K562 (cell line): ENCODE data around the gene GULP1. TPM values are rescaled to one million over a fixed set of nuclear protein-coding genes. Genes with fewer than 3 reads are reported as not detected.

Source experiments
- ATAC-seq: fragments of 200-7000 bp; cut with Tn5 transposase; 3 replicates; pipeline ENCODE4 v1.9.1; 2020; ENCODE audit warnings: moderate library complexity
- BruUV-seq: library from RNA; stranded (reverse); fragments of 400-500 nt; replicated peaks from 2 replicates; lab custom pipeline; 2021; lab: Mats Ljungman, UMichigan
- CTCF ChIA-PET: fragments of 300-600 bp; formaldehyde crosslinking; extraction: SDS; loops from one replicate; lab custom pipeline; 2021; ENCODE audit warnings: low intra/inter-chr PET ratio; lab: Yijun Ruan, JAX
- POLR2A ChIA-PET: fragments of 300-600, 350-650 bp; sonication (Branson Sonifier 250); formaldehyde crosslinking; extraction: SDS; loops from one replicate; lab custom pipeline; 2021; ENCODE audit warnings: antibody characterized with exemption, inconsistent platforms; lab: Yijun Ruan, JAX
- DNase-seq, 4 experiments: peaks; one replicate each; pipeline versions ENCODE4 v3.0.0 to v3.0.0-alpha.2; 2011 to 2018; ENCODE audit warnings: low spot score in 3 of 4, mixed read lengths in 3 of 4; ENCODE audit errors: extremely low read depth in 1 of 4
- FAIRE-seq: peaks from 2 replicates; lab custom pipeline; 2011; peaks lifted over from hg19 to GRCh38; lab: Jason Lieb, UNC
- H2AFZ ChIP-seq: 2 replicates; pipeline ENCODE4 v1.6.0; 2011; ENCODE audit warnings: low read depth, low read length, control low read depth, inconsistent platforms
- H3K27ac ChIP-seq: fragments of 200-600 bp; 3 replicates; pipeline ENCODE4 v1.8.0; 2011; ENCODE audit warnings: low read depth, mild to moderate bottlenecking, control low read depth, inconsistent platforms, low read length, moderate library complexity, mixed read lengths; ENCODE audit errors: extremely low read depth
- H3K27me3 ChIP-seq, 2 experiments: fragments of 300-600 bp in 1 of 2; 2 replicates in 1 of 2; 3 replicates in 1 of 2; pipeline versions ENCODE4 v1.6.0 to v1.8.0; 2011; ENCODE audit warnings: inconsistent platforms in 2 of 2, low read length in 2 of 2, mild to moderate bottlenecking in 1 of 2, mixed read lengths in 1 of 2, moderate library complexity in 1 of 2; ENCODE audit not compliant: control insufficient read depth in 2 of 2, insufficient read depth in 2 of 2
- H3K36me3 ChIP-seq: fragments of 300-600 bp; 3 replicates; pipeline ENCODE4 v1.8.0; 2011; ENCODE audit warnings: mild to moderate bottlenecking, low read length, inconsistent platforms; ENCODE audit not compliant: control insufficient read depth, insufficient read depth
- H3K4me1 ChIP-seq, 2 experiments: fragments of 200-600 bp in 1 of 2; replicated peaks in 1 of 2; 2 replicates in 1 of 2; 3 replicates in 1 of 2; pipeline versions ENCODE4 v1.5.1 to v1.8.0; 2011; ENCODE audit warnings: inconsistent platforms in 2 of 2, low read length in 2 of 2, mild to moderate bottlenecking in 1 of 2, mixed read lengths in 1 of 2, moderate library complexity in 1 of 2; ENCODE audit not compliant: control insufficient read depth in 2 of 2, insufficient read depth in 2 of 2
- H3K4me2 ChIP-seq: 2 replicates; pipeline ENCODE4 v1.6.1; 2011; ENCODE audit warnings: low read length, control low read depth, inconsistent platforms, mixed read lengths; ENCODE audit not compliant: insufficient read depth
- H3K4me3 ChIP-seq: fragments of 200-600 bp; sonication (generic), shearing (Covaris generic); 2 replicates; pipeline ENCODE4 v1.5.1; 2016; ENCODE audit warnings: control low read depth, inconsistent platforms
- H3K79me2 ChIP-seq: fragments of 200-600 bp; 3 replicates; pipeline ENCODE4 v1.8.0; 2011; ENCODE audit warnings: low read length, inconsistent platforms; ENCODE audit not compliant: control insufficient read depth, insufficient read depth
- H3K9ac ChIP-seq, 2 experiments: 2 replicates each; pipeline versions ENCODE4 v1.6.0 to v1.6.1; 2011; ENCODE audit warnings: low read depth in 2 of 2, low read length in 2 of 2, control low read depth in 1 of 2, inconsistent platforms in 1 of 2, mild to moderate bottlenecking in 1 of 2, mixed read lengths in 1 of 2; ENCODE audit not compliant: insufficient read depth in 1 of 2
- H3K9me1 ChIP-seq: one replicate; pipeline ENCODE4 v1.6.0; 2011; ENCODE audit warnings: inconsistent platforms, mild to moderate bottlenecking, low read length, moderate library complexity; ENCODE audit not compliant: control insufficient read depth, insufficient read depth
- H3K9me3 ChIP-seq: replicated peaks from 2 replicates; pipeline ENCODE4 v1.5.1; 2011; ENCODE audit warnings: low read depth, low read length, inconsistent platforms; ENCODE audit not compliant: control insufficient read depth, insufficient read depth
- H4K20me1 ChIP-seq: replicated peaks from 2 replicates; pipeline ENCODE4 v1.6.1; 2011; ENCODE audit warnings: low read length, inconsistent platforms, mixed read lengths; ENCODE audit not compliant: control insufficient read depth, insufficient read depth
- ETS1 ChIP-seq: conservative IDR thresholded peaks from 2 replicates; pipeline ENCODE4 v1.6.1; 2011; ENCODE audit warnings: low read depth, mild to moderate bottlenecking, low read length; ENCODE audit not compliant: control insufficient read depth
- FIP1L1 ChIP-seq: fragments of 200-400 bp; formaldehyde crosslinking; IDR thresholded peaks from 2 replicates; pipeline ENCODE4 v1.6.1; 2018; ENCODE audit warnings: mild to moderate bottlenecking, low read depth, low read length; ENCODE audit not compliant: poor library complexity, severe bottlenecking
- MCM5 ChIP-seq: fragments of 450-650 bp; IDR thresholded peaks from 2 replicates; pipeline ENCODE4 v1.6.1; 2016; ENCODE audit warnings: low read depth
- PRPF4 ChIP-seq: fragments of 200-400 bp; formaldehyde crosslinking; IDR thresholded peaks from one replicate; pipeline ENCODE4 v1.6.1; 2017; ENCODE audit warnings: low read length, low read depth, mild to moderate bottlenecking; ENCODE audit not compliant: insufficient read depth, poor library complexity, severe bottlenecking
- ZNF12 ChIP-seq: sonication (generic); formaldehyde crosslinking; IDR thresholded peaks from 2 replicates; pipeline ENCODE4 v1.4.0; 2020; ENCODE audit warnings: mild to moderate bottlenecking, missing genetic modification reagents
- in situ Hi-C: fragments of 300-500 bp; cut with MboI; formaldehyde crosslinking; loops from 4 replicates; pipeline ENCODE4 v1.15.0; 2018; ENCODE audit warnings: inconsistent platforms, mixed read lengths
- intact Hi-C: fragments of 100-400 bp; cut with micrococcal nuclease; formaldehyde crosslinking; loops from 2 replicates; pipeline ENCODE4 v1.14.2; 2022
- polyA plus RNA-seq, 8 experiments: library from polyadenylated mRNA; depleted of rRNA in 4 of 8; stranded (reverse) in 5 of 8; unstranded in 3 of 8; fragments of >200 nt; fragmentation: Nextera tagmentation in 2 of 8; fragmentation: Illumina TruSeq in 1 of 8; extraction: Ambion mirVana in 2 of 8; extraction: Trizol in 1 of 8; gene quantifications; 2 replicates each; pipeline versions ENCODE4 v1.2.1 to v1.2.3, GENCODE V29; 2011 to 2014; ENCODE audit warnings: inconsistent platforms in 1 of 8, missing spikeins in 1 of 8
- total RNA-seq, 7 experiments: library from RNA; depleted of rRNA in 6 of 7; stranded (reverse); fragments of >200 nt in 6 of 7; fragmentation: Illumina TruSeq in 2 of 7; extraction: Trizol in 2 of 7; gene quantifications; 2 replicates each; pipeline versions ENCODE4 v1.2.1 to v1.2.3, GENCODE V29; 2011 to 2021; ENCODE audit warnings: low replicate concordance in 1 of 7
- TF ChIP-seq, protein P1 (sequence below): fragments of 250-450 bp; sonication (Bioruptor Pico); IDR thresholded peaks from 2 replicates; pipeline ENCODE4 v1.4.0; 2020

The GULP1 gene
- total and polyA plus RNA-seq, 9 of the 15 experiments (the other 6 are each of a cell fraction or from before 2014, with no cell fraction given): 8.5 to 25.3 (median 19.5) TPM

DNA sequence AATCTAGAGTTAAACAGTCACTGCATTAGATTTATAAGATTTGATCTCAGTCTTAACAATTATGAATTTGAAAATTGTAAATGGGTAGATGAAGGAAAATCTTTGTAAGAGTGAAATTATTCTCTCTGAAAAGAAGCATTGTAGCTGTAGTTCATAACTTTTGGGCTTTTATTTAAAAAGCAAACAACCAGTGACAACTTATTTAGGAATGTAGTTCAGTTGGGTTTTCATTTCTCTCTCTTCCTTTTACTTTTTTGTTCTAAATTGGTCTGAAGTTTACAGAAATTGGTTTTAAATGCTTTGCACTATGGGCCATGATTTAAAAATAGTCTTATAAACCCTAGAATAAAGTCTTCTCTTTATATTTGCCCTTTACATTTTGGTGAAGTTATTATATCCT, 296.6 kb downstream of the GULP1 start:
- Histone ChIP-seq H3K4me1 (no peaks in the 10 kb centered on the region), H3K36me3 (no peaks in the 10 kb centered on the region), H3K9me1 (no peaks in the 10 kb centered on the region), H4K20me1 (no peaks in the 10 kb centered on the region), H3K4me2 (no peak overlapping the region), H3K9ac (no peak overlapping the region), H3K4me3 (no peak overlapping the region), H3K9me3 (no peaks in the 10 kb centered on the region), H3K79me2 (no peaks in the 10 kb centered on the region), H3K27ac (no peak overlapping the region), H2AFZ (no peak overlapping the region), H3K27me3 (no peaks in the 10 kb centered on the region)
- no peak for ATAC-seq
- no peak for DNase-seq
- BruUV-seq: no TSS peak
- POLR2A ChIA-PET: no interaction called here
- TF ChIP-seq FIP1L1: no peak
- no peak for TF ChIP-seq PRPF4
- TF ChIP-seq, protein P1, sequence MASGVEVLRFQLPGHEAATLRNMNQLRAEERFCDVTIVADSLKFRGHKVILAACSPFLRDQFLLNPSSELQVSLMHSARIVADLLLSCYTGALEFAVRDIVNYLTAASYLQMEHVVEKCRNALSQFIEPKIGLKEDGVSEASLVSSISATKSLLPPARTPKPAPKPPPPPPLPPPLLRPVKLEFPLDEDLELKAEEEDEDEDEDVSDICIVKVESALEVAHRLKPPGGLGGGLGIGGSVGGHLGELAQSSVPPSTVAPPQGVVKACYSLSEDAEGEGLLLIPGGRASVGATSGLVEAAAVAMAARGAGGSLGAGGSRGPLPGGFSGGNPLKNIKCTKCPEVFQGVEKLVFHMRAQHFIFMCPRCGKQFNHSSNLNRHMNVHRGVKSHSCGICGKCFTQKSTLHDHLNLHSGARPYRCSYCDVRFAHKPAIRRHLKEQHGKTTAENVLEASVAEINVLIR (CRISPR knock-in tag): no peak
- no peak for TF ChIP-seq MCM5
- no peak for TF ChIP-seq ZNF12 (CRISPR knock-in tag)
- TF ChIP-seq ETS1: no peak
- FAIRE-seq: no peak
- in situ Hi-C loops (no loop called here), intact Hi-C loops (no loop called here)
- CTCF ChIA-PET: no interaction called here
